GM13976 (cell line): ENCODE data around the gene KLF15.

Source experiments
- DNase-seq: peaks from one replicate; pipeline ENCODE4 v3.0.0; 2012; ENCODE audit warnings: low spot score
- CTCF ChIP-seq: IDR thresholded peaks from 2 replicates; pipeline ENCODE4 v1.5.1; 2012; ENCODE audit warnings: borderline replicate concordance, mild to moderate bottlenecking; ENCODE audit not compliant: insufficient read depth; ENCODE audit errors: extremely low read depth, missing control alignments, control extremely low read depth
- in situ Hi-C: fragments of 300-500 bp; cut with MboI; formaldehyde crosslinking; loops from one replicate; pipeline ENCODE4 v1.12.0; 2022; ENCODE audit warnings: low sequenced_read_pairs, mixed read lengths, inconsistent platforms; ENCODE audit not compliant: unreplicated experiment

KLF15 gene

GRCh38 chr3:126313166-126313565 is 44.0 kb downstream of the KLF15 start:
- DNase-seq, result no peak
- in situ Hi-C loops, result no loop called here
- TF ChIP-seq CTCF, result no peak

- in situ Hi-C loops, result no loop called here
- TF ChIP-seq CTCF, result no peak
- DNase-seq, result no peak
Observed at GRCh38 chr3:126312341-126312740, 44.9 kb downstream of the KLF15 start.

- in situ Hi-C loops, result no loop called here
- TF ChIP-seq CTCF, result no peak
- DNase-seq, result no peak
Observed at GRCh38 chr3:126311338-126311978, 45.8 kb downstream of the KLF15 start.

- in situ Hi-C loops, result no loop called here
- DNase-seq, result no peak
- no peak for TF ChIP-seq CTCF
Observed at GRCh38 chr3:126310816-126311215, 46.4 kb downstream of the KLF15 start.

- in situ Hi-C loops, result no loop called here
- no peak for DNase-seq
- no peak for TF ChIP-seq CTCF
Observed at GRCh38 chr3:126309861-126310655, 47.1 kb downstream of the KLF15 start.

- no peak for DNase-seq
- in situ Hi-C loops, result no loop called here
- TF ChIP-seq CTCF, result no peak
Observed at GRCh38 chr3:126309165-126309564, 48.0 kb downstream of the KLF15 start.
